Epithelial cell of proximal tubule (primary cell): Measurements from ENCODE around the gene C2CD4C. TPM values are rescaled to one million over a fixed set of nuclear protein-coding genes. Genes with fewer than 3 reads are reported as not detected.

Source experiments
- DNase-seq: peaks from one replicate; pipeline ENCODE4 v3.0.0-alpha.2; 2011; ENCODE audit warnings: low read depth
- H3K4me3 ChIP-seq: 2 replicates; pipeline ENCODE4 v1.5.1; 2011; ENCODE audit warnings: low read depth, mild to moderate bottlenecking, low read length
- total RNA-seq: library from RNA; depleted of rRNA; stranded (reverse); fragments of >200 nt; gene quantifications from 2 replicates; pipeline ENCODE4 v1.2.3, GENCODE V29; 2015
- TF ChIP-seq, protein P1 (sequence below): conservative IDR thresholded peaks from 2 replicates; pipeline ENCODE4 v1.5.1; 2012; ENCODE audit warnings: low read depth, mild to moderate bottlenecking, low read length

Gene C2CD4C
- total RNA-seq, 1 donor from 2014 or later = 0.12 TPM

DNA sequence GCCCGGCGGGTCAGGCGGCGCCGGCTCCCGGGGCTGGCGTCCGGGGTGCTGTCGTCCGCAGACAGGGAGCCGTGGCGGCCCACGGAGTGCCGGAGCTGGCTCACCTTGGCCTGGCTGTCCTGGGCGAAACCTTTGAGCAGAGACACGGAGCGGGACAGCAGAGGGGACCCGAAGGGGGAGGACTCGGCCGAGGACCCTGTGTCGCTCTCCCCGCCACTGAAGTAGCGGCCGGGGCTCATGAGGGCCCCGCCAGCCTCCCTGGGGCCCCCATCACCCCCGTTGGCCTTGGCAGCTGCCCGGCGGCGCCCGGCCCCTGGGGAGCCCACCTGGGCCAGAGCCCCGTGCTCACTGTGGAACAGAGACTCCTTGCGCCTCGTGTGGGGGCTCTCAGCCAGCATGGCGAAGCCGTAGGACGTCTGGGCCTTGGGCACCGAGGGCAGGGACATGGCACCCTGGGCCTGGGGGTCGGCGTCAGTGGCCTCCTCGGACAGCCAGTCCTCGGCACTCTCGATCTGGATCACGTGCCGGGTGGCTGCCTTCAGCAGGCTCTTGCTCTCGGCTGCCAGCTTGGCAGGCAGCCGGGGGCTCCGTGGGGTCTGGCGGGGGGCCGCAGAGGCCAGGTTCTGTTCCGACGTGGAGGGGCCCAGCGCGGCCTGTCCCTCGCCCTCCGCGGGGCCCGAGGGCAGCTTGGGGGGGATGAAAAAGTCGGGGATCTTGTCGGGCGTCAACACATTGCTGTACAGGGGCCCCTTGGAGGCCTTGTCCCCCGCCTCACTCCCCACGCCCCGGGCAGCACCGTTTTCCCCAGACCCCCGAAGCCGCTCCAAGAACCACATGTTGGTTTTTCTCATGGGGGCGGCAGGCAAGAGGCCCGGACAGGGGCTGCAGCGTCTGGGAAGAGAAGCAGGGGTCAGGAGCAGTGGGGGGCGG, 1.2 kb downstream of the C2CD4C start:
- no peak overlapping the region for H3K4me3 ChIP-seq
- DNase-seq = no peak
- TF ChIP-seq, protein P1, sequence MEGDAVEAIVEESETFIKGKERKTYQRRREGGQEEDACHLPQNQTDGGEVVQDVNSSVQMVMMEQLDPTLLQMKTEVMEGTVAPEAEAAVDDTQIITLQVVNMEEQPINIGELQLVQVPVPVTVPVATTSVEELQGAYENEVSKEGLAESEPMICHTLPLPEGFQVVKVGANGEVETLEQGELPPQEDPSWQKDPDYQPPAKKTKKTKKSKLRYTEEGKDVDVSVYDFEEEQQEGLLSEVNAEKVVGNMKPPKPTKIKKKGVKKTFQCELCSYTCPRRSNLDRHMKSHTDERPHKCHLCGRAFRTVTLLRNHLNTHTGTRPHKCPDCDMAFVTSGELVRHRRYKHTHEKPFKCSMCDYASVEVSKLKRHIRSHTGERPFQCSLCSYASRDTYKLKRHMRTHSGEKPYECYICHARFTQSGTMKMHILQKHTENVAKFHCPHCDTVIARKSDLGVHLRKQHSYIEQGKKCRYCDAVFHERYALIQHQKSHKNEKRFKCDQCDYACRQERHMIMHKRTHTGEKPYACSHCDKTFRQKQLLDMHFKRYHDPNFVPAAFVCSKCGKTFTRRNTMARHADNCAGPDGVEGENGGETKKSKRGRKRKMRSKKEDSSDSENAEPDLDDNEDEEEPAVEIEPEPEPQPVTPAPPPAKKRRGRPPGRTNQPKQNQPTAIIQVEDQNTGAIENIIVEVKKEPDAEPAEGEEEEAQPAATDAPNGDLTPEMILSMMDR = no peak

DNA sequence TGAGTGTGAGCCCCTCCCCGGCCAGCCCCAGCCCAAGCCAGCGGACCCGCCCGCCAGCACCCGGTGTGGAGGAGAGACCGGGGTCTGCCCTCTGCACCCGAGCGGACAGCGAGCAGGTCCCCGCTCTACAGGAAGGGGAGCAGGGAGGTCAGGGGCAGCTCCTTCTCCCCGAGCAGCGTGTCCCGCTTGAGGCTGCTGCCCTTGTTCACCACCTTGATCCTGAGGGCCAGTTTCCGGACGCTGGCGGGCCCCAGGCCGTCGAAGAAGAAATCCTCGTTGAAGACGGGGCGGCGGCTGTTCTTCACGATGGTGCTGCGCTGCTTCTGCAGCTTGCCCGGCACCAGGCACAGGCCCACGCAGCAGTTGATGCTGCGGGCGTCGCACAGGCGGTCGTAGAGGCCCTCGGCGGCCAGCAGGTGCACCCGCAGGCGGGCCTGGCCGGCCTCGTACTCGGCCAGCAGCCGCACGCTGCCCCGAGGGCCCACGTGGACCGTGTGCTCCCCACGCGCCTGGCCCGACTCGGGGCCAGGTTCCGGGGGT, 1.9 kb downstream of the C2CD4C start:
- DNase-seq = no peak
- H3K4me3 ChIP-seq = no peak overlapping the region
- TF ChIP-seq, protein P1 = no peak

DNA sequence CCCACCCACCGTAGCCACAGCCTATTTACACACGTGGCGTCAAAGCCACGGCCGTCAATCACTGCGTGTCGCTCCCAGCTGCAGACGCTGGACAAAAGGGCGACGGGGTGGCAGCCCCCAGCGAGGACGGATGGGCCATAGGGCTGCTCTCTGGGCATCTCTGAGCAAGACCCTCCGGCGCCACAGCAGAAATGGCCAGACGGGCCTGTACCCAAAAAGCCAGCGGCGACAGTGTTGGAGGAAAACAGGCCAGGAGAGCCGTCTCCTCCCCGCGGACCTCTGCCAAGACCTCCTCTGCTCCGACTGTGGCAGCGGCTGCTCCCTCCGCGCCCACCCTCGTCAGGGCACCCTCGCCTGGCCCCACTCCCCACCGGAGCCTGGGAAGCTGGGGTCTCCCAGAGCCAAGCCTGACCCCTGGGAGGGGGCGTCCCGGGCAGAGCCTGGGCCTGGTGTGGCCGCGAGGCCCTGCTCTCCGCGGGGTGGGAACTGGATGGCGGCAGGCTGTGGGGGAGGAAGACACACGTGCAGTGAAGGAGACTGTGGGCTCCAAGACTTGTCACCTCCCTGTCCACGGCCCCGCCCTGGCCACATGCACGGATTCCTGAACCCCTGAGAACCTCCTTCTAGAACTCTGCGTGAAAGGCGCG, 2.7 kb downstream of the C2CD4C start:
- H3K4me3 ChIP-seq = no peak overlapping the region
- TF ChIP-seq, protein P1 = no peak
- no peak for DNase-seq

DNA sequence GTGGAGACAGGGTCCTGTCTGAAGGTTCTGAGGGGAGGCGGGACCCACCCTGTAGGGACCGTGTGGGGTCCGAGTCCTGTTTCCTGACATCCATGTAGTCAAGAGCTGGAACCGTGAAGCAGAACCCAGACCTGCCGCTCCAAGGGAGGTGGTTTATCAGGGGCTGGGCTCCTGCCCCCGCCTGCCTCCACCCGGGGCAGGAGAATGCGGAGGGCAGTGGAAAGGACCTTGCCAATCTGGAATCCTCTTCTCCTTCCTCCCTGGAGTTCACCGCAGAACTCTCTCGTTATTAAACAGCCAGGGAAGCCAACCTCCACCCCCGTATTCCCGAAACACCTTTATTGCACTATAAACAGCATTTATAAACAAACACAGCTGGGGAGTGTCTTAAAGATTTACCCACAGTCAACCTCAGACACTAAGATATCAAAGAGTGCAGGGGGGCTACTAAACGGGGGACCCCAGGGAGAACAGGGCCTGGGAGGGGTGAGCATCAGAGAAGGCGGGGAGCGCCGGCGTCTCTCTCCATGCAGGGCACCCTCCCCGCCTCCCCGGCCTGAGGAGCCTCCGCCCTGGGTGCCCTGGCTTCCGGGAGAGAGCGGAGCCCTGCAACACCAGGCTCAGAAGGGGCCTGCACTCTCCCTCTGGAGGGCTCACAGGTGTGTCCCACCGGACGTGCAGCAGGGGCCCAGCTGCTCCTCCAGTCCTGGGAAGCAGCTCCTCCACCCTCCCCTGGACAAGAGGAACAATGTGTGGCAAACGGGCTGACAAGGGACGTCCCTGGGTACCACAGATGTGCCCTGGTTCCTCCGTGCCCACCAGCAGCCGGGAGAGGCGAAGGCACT, 3.6 kb downstream of the C2CD4C start:
- TF ChIP-seq, protein P1 = no peak
- no peak for DNase-seq
- no peak overlapping the region for H3K4me3 ChIP-seq

DNA sequence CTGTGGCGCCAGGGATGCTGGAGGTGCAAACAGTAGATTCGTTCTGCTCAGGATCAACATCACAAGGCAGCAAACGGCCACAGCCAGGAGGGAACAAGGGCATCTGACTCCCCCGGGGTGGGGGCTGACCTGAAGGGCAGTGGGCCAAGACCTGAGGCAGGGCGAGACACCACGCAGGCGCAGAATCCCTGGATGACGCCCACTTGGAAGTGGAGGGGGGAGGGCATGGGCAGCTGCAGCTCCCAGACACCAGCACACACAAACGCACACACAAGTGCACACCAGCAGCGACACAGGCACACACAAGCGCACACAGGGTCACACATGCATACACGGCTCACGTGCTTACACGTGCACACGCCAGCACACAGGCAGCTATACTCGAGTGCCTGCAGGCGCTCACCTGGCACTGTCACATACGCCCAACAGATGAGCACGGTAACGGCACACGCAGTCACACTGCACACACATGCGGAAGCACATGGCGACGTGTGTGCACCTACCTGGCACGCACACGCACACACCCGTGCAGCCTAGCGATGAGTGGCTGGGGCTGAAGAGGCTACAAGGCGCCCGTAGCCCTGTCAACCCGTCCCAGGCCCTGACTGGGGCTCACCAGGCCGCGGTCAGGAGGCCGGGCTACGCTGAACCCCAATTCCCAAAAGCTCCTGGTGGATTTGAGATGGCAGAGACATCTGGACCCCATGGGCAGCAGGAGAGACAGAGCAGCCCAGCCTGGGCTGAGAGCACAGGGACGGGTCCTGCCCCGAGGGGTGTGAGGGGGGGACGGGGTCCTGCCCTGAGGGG, 5.5 kb downstream of the C2CD4C start:
- DNase-seq = no peak
- TF ChIP-seq, protein P1 = no peak
- no peak overlapping the region for H3K4me3 ChIP-seq

DNA sequence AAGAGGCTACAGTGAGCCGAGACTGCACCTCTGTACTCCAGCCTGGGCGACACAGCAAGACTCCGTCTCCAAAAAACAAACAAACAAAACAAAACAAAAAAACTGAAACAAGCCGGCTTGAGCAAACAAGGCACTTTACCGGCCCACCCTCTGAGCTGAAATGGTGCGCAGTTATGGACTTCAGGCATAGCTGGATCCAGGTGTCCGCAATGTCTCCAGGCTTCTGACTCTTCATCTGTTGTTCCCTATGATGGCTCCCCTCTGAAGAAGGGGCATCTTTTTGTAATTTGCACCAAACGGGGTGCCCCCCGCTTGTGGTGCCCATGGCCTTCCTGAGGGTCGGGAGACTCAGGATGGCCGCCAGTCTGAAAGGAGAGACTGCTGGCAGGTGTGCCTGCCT, 6.2 kb downstream of the C2CD4C start:
- H3K4me3 ChIP-seq = no peak overlapping the region
- TF ChIP-seq, protein P1 = no peak
- no peak for DNase-seq
